Right kidney (tissue), 9 donors: ENCODE measurements around the gene NEK10.
"Not testable (repeated sequence)": the region's sequence is repeated elsewhere in the genome, so short reads cannot be mapped to it uniquely, and the experiment has no call there.

Experiments used
- DNase-seq: peaks from one replicate; pipeline ENCODE4 v3.0.0-alpha.2; 2016
- long read RNA-seq, 8 donors: transcript quantifications; one replicate each; lab custom pipeline, GENCODE V29; 2026

The NEK10 gene, protein sequence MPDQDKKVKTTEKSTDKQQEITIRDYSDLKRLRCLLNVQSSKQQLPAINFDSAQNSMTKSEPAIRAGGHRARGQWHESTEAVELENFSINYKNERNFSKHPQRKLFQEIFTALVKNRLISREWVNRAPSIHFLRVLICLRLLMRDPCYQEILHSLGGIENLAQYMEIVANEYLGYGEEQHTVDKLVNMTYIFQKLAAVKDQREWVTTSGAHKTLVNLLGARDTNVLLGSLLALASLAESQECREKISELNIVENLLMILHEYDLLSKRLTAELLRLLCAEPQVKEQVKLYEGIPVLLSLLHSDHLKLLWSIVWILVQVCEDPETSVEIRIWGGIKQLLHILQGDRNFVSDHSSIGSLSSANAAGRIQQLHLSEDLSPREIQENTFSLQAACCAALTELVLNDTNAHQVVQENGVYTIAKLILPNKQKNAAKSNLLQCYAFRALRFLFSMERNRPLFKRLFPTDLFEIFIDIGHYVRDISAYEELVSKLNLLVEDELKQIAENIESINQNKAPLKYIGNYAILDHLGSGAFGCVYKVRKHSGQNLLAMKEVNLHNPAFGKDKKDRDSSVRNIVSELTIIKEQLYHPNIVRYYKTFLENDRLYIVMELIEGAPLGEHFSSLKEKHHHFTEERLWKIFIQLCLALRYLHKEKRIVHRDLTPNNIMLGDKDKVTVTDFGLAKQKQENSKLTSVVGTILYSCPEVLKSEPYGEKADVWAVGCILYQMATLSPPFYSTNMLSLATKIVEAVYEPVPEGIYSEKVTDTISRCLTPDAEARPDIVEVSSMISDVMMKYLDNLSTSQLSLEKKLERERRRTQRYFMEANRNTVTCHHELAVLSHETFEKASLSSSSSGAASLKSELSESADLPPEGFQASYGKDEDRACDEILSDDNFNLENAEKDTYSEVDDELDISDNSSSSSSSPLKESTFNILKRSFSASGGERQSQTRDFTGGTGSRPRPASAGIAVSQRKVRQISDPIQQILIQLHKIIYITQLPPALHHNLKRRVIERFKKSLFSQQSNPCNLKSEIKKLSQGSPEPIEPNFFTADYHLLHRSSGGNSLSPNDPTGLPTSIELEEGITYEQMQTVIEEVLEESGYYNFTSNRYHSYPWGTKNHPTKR
- long read RNA-seq, donor 1 = 0 reads
- long read RNA-seq, donor 2 = 0 reads
- long read RNA-seq, donor 3 = 0 reads
- long read RNA-seq, donor 4 = 0 reads
- long read RNA-seq, donor 5 = 0 reads
- long read RNA-seq, donor 6 = 0 reads
- long read RNA-seq, donor 7 = 0 reads
- long read RNA-seq, donor 8 = 0 reads

DNA sequence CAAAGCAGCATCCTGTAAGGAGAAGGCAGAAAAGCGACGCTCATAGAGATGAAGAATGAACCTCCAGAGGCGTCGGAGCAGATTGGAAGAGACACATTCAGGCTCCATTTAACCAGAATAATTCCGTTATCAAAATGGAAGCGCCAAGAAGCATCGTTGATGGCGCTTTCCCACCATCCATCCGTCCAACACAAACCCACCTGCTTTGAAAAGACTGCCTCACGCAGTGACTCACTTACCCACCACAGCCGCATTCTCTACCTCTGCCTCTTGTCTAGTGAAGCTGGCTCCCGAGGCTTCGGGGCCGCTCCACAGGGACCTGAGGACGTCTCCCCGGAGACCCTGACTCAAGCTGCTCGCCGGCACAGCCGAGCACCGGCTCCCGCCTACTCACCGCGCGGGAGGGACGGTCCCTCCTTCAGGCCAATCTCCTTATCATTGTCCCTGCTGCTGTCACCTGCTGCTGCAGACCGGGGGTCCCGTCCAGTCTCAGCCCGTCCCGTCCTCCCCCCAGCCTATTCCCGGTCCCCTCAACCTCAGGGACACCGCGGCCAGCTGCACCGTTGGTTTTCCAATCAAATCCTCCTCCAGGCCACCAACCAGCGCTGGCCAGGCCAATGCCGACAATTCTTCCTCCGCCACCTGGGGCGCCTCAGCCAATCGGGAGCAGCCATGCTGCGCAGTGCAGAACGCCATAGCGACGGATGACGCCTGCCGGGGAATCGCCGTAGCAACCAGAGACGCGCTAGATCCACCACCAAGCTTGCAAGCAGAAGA is at the start of gene NEK10:
NEK10 (minus strand) TSS at position 553 of the 777 bp plus-strand sequence. CDS start 16,501 bp downstream, outside the sequence.
- DNase-seq = peak; percentile 79

DNA sequence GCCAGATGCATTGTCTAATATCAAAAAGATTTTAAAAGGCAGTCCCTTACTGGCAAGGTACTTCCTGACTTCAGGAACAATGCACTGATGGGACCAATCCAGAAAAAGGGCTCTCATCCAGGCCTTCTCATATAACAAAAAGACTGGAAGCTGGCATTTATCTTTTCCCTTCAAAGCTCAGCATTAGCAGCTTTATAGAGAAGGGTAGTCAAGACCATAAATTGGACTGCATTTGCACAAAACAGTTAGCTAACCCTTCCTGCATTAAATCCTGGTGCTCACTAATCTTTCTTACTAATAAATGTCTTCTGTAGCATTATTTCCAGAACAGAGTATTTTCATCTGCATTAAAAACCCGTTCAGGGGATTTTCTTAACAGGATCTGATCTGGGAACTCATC is 46.0 kb upstream of the NEK10 start:
- DNase-seq = no peak

DNA sequence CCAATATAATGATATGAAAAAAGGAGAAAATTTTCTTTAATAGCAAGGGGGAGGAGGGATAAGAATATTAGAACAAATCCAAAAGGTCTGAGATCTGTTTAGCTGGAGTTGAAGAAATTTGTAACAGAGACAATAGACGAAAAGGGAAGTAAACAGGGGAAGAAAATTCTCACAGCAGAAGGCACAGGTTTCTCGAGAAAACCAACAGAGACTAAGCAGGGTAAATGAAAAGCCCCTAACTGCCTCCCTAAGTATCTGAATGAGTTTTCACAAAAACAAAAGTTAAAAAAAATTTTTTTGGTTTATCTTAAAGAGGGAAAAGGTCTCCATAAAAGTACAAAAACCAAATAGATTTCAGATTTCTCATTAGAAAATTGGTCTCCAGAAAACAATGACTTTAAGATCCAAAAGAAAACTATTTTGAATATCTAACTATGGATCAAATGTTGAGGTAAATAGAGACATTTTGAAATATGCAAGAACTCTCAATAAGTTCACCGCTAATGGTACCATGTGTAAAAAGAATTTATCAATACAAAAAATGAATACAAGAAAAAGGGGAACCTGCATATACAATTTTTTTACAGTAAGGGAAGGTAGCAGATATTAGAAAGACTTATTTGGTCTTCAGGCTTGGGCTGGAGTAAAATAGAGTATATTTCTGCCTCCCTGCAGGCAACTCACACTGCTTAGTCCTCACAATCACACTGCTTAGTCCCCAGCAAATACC is 23.9 kb upstream of the NEK10 start:
- no peak for DNase-seq

DNA sequence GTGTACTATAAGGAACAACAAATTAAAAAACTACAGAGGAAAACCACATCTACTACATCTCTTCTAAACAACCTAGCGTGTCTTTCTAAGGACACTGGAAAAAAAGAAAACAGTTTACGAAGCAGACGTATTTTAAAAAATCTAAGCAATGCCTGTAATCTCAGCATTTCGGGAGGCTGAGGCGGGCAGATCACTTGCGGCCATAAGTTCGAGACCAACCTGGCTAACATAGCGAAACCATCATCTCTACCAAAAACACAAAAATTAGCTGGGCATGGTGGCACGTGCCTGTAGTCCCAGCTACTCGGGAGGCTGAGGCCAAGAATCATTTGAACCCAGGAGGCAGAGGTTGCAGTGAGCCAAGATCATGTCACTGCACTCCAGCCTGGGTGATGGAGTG is 23.2 kb upstream of the NEK10 start:
- not testable (repeated sequence) for DNase-seq

DNA sequence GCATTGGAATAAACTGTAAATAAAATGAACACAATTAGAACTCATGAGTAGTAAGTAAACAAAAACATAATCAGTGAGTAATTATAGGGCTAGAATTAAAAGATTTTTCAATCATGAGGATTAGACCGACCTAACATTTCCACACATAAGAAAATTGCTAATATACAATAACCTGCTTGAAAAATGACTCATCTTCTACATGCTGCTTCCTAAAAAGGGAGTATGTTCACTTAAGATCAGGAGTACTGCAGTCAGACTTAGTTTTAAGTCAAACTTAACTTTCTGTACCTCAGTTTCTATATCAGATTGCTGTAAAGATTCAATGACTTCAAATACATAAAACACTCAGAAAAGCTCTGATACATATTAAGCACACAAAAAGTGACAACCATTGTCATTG is 22.6 kb upstream of the NEK10 start:
- no peak for DNase-seq

DNA sequence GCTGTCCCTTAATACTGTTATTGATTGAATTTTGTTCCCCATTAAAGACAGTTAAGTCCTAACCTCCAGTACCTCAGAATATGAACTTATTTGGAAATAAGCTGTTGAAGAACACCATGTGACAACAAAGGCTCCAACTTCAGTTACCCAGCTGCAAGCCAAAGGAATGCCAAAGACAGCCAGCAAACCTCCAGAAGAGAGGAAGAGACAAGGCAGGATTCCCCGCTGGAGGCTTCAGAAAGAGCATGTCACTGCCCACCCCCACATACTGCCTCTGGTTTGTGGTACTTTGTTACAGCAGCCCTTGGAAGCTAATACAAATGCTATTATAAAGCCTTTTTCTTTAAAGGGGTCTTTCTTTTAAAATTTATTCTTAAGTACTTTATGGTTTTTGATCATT is 18.4 kb upstream of the NEK10 start:
- no peak for DNase-seq

DNA sequence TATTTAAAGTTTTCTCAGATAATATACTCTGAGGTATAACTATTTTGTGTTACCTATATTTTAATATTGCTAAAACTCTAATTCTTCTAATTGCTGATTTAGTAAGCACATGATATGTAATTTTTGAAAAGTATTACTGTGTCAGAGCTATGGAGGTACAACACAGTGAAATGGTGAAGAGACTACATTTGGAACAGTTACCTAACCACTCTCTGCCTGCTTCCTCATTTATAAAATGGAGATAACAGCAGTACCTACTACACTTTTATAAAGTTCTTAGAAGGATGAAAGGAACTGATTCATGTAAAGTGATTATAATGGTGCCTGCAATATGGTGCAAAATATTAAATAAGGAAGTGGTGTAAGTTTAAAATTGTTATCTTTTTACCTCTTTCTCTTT is 16.3 kb upstream of the NEK10 start:
- DNase-seq = no peak

DNA sequence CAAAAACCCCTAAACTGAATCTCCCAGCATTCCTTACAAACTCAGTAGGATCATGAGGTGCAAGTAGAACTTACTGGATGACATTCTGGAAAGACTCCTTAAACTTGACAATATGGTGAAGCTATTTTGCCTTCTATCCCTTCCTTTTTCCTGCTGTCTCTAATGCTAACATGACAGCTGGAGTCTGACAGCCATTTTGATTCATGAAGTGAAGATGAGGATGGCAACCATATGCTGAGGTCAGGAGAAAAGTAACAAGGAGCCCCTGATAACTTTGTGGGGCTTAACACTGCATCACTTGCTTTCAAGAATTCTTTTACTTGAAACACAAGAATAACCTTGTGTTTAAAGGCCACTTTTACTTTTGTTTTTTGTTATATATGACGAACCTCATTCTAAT is 15.0 kb upstream of the NEK10 start:
- DNase-seq = no peak

DNA sequence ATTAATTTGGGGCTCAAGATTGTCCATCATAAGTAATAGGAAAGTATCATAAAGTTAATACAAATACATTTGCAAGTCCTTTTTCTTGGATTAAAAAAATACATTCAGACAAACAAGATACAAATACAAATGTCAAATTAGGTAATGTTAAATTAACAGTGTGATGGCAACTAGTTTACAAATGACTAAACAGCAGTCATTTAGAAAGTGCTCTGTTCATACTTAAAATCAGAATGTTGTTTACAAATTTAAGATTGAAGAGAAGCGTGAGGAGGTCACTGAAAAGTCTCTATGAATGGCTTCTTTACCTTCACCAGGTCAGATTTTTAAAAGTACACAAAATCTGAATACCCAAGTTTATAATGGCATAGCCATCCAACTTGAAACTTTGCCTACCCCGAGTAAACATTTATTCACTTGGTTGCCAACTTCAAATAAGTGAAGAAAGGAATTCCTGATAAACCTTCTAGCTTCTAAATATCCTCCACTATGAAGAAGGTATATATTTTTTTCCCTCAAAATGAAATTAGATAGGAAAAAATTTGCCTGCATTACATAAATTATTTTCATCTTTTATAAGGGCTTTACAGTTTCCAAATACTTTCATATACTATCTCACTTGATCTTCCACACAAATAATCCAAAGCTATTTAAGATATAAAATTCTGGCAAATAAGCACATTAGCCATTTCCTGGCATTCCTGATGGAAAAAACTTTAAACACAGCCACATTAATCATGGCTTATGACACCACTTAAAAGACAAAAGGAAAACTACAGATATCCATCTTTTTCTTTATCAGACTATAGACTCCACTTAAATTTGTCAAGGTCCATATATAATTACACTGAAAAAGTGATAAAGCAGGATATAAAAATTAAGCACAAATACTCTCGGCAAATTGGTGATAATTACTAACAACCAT is 11.5 kb upstream of the NEK10 start:
- DNase-seq = no peak

DNA sequence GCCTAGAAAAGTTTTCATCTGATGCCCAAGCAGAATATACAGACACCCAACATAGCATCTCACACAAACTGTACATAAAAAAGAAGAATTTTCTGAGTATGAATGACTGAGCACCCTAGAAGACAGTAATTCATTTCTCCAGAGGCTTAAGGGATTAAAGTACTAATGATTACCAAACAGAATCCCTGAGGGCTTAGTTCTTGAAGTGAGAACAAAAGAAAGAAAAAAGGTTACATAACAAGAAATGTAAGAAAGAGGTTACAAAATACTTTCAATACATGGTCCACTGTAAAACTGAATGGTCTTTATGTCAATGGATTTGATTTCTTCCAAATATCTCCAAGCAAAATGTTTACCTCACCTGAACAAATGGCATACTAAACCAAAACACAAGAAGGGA is 9.1 kb upstream of the NEK10 start:
- no peak for DNase-seq

DNA sequence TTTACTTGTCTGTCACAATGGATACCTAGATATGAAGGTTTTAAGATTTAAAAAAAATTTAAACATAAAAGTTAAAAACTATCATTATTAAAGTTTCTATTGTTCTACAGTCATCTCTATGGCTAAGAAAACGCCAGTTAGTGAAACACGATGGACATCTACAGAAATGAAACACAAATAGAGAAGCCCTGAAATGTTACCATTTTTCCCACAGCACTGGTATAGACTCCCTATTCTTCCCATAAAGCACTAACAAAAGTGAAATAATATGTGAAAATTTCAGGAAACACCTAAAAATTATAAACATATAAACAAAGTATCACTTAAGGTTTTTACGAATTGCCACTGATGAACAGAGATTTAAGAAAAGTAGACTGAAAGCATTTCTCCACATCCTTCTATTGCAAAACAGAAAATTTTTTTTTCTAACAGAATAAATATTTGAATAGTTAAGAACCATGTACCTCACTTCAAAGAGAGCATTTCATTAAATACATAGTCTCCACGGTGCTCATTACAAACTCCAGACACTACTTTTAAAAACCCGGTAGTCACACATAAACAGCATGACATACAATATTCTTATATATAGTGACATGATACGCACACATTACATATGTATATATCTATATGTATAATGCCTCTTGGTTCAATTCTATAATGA is 7.1 kb upstream of the NEK10 start:
- no peak for DNase-seq

DNA sequence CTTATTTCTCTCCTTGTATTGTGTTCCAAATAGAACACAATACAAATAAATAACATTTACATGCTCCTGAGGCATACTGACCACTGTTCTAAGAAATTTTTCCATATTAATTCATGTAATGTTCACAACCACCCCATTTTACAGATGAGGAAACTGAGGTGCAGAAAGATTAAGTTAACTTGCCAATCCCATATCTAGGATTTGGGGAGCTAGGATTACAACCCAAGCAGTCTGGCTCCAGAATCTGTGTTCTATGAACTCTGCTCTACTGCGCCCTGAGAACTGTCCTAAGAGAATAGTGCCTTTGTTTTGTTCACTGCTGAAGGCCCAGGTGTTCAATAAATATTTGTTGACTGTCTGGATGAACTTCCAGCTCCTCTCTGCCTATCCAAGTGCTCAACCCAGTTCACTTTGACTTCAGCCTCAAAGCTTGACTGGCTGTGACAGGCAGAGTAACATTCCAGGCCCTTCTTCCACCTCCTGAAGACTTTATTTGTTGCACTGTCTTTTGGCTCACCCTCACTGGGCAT is 3.1 kb downstream of the NEK10 start:
- DNase-seq = no peak

DNA sequence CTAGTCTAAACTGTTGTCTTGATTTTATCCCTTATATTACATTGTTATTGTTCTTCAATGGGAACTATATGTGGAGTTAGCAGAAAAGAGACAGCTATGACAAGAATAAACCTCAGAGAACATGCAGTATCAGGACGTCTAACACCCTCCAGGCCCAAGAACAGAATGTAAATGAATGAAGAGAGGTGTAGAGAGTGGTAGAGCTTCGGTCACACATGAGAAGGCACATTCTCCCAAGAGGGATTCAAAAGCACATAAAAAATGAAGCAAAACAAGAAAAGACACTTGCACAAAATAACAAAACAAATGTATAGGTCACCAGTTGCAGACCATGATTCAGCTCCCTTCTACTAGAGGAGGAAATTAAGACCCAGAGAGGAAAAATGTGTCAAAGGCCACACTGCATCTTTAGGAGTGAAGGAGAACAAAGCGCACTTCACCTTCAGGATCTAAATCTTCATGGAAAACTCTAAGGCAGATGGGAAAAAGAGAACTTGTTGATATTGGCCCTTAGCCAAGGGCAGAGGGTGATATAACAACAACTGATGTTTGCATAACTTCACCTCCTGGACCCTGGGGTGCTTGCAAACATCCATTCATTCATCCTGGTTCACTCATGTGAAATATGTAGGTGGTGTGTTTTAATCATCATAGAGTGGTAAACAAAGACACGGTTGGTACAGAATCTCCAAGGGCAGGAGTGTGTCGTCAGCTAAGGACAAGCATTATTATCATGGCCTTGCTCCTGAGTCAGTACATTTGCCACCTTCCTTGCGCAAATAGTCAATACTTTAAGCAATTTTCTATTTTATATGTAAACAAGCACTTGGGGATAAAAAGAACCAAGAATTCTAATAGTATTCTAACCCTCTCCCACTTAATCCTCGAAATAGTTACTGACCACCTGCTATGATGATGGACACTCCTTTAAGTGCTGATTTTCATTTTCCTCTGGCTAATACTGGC is 8.8 kb downstream of the NEK10 start:
- DNase-seq = peak; percentile 20

DNA sequence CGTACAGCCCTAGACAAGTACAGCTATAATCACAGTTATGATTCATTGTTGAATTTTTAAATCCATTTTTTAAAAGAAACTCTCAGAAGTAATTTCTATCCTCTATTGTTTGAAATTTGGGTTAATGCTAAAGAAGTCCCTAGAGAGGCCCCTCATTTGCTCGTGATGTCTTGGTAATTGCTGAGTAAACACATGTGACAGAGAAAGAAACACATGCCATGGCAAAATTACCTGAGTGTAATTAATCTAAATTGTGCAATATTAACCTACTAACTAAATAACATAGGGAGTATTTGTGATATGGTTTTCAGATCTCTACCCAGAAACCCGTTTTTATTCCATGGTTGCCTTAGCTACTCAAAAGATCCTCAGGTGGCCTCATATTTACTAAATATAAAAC is 10.8 kb downstream of the NEK10 start:
- DNase-seq = no peak

DNA sequence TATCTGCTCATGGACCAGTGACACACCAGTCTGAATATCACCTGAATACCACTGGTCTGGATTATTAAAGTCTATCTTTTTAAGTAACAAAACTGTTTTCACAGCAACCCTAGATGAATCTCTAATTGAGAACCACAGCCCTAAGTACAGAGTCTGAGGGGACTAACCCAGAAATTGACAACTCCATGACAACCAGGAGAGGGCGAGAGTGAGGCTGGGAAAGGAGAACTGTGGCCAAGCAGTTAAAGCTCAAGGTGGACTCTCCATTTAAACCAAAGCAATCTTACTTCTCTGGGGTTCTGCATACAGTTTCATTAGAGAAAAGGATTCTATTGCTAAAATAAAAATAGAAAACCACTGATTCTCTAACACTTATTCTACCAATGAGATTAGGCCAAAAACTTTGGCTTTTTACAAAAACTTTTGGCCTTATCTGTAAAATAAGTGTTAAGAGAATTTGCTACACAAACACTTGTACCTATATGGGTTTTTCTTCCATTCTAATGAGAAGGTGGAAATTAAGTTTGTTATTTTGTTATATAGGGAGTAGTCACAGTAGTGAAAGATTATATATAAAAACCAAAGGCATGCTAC is 11.4 kb downstream of the NEK10 start:
- DNase-seq = no peak

DNA sequence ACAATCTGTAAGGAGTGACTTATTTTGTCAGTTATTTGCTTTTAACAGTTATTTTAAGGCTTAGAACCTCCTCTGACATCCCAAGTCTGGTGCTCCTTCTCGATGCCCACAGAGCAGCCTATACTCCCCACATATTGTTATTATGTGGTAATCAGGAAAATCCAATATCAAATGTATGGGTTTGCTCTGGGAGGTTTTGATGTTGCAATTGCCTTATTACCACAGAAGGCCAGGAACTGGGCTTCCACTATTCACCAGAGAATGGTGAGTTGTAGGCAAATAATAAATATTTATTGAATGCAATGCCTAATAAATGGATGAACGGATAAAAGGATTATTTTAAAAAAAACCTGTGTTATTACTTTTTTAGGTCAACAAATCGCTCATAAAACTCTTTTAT is 12.2 kb downstream of the NEK10 start:
- no peak for DNase-seq

DNA sequence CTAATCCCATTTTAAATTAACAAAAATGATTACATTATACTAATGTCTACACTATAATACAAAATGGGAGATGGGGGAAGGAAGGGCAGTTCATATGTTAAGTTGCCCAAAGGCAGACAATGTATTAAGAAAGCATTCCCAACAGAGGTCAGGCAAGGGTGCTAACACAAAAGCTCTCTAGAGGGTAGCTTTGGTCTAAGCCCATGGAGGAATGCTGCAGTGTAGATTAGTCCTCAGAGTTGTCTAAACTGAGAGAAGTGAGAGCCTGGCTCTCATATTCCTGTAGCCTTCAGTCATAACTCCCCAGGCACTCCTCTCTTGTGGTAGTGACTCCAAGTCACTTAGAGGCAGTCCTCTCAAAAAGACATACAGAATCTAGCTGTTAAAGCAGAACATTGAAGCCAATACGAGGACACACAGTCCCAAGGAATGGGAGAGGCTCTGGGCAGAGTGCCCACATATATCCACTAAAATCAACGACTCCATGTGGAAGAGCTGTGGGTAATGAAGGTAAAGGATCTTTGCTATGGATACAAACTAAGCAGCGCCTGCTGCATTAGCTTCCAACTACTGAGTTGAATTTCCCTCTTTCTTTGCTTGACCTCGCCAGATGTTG is 14.5 kb downstream of the NEK10 start:
- DNase-seq = no peak
